Stimulated activated naive CD4-positive, alpha-beta T cell treated with Interleukin-2 at 50 U/mL for 16 hours (primary cell): ENCODE data around the gene AHCTF1.

Experiments
- DNase-seq: peaks from one replicate; lab custom pipeline; 2025; lab: John Stamatoyannopoulos, UW

Gene AHCTF1

GRCh38 chr1:246798606-246799496 lies 132.9 kb downstream of the AHCTF1 start:
- no peak for DNase-seq

- DNase-seq: no peak
Measured at GRCh38 chr1:246798107-246798506, 133.6 kb downstream of the AHCTF1 start.

GRCh38 chr1:246797597-246797996 lies 134.2 kb downstream of the AHCTF1 start:
- no peak for DNase-seq

GRCh38 chr1:246797157-246797556 lies 134.6 kb downstream of the AHCTF1 start:
- no peak for DNase-seq

DNA sequence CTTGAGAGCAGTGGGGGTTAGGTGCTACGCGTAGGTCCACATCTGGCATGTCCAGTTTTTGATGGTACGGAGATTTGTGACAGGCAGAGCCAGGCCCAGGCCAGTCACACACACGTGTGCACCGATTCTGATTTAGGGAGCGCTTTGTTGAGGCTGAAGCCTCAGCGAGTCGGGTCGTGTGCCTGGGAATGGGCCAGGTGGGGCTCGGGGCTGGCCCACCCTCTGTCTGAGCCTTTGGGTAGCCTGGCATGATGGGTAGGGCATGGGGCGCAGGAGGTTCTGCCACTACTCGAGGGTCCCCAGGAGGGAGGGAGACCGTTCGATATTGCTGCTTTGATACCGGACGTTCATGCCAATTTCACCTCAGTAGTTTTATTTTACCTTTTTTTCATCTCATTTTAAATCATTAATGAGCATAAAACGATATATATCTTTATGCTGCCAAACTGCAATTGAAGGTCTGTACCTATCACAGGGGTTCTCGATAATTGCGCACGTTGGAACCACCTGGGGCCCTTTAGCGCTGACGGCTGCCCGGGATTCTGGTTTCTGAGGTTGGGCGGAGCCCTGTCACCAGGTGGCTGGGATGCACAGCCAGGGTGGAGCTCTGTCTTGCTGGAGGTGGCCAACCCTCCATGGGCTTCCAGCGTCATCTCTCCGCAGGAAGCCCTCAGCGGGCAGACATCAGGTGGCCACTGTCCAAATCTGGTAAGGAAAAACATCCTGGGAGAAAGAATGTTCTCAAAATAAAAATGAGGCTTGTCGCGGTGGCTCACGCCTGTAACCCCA lies 135.6 kb downstream of the AHCTF1 start:
- DNase-seq: no peak

DNA sequence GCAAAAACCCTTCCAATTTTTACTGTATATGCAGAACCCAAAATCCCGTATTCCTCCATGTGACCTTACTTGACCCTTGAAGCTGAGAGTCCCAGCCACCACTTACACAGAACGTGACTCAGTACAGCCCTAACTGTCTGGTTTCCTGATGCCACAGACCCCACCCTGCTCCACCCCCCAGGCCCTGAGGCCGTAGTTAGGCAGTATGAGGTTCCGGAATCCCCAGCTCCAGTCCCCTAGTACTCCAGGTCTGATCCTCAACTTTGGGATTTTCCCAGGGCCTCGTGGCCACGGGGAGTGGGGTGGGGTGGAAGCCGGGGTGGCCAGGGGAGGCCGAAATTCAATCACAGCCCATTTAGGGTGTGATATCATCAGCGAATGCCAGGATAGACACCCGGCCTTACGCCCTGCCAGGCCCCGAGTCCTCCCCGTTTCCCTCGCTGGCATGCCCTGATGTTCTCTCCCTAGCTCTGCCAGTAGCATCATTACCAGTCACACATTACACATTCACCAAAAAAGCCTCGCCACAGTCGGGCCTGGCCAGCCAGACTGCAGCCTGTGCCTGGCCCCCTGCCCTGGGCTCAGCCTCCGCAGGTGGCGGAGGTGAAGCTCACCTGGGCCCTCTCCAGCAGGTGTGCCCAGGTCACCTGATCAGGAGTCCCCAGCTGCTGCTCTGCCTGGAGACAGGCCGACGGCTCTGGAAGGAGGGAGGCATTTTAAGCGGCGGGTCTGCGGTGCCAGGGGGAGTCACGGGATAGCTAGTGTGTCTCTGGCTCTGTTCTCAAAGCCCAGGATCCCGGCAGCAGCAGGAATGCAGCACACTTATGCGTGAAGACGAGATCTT lies 136.7 kb downstream of the AHCTF1 start:
- DNase-seq: no peak

DNA sequence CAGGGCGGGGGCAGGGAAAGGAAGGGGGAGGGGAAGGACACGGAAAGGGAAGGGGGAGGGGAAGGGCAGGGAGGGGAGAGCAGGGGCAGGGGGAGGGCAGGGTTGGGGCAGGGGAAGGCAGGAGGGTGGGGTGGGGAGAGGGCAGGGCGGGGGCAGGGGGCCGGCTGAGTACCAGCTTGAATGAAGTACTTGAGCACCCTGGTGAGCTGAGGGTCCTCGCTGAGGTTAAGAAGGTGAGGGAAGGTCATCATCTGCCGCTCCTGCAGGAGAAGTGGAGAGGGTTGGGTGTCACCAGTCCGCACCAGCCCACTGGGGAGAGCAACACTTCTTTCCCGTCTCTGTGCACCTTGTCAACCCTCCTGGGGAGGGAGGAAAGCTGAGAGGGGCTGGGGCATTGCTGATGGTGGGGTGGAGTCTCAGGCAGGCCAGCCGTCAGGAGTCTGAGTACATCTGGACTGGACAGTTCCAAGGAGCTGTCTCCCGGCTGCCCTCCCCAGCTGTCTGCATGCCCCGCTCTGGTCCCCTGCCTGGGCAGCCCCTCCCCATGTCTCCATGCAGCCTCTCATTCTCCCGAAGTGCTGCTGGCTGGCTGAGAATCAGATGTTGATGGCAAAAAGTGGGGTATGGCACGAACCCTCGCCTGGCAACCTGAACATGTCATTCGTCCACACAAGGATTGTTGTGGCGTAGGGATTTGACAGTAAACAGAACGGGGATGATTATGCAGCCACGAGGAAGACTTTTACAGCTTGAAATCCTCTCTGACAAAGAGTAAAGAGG lies 137.5 kb downstream of the AHCTF1 start:
- no peak for DNase-seq

GRCh38 chr1:246793356-246793896 lies 138.3 kb downstream of the AHCTF1 start:
- no peak for DNase-seq

GRCh38 chr1:246792603-246793002 lies 139.1 kb downstream of the AHCTF1 start:
- DNase-seq: no peak

DNA sequence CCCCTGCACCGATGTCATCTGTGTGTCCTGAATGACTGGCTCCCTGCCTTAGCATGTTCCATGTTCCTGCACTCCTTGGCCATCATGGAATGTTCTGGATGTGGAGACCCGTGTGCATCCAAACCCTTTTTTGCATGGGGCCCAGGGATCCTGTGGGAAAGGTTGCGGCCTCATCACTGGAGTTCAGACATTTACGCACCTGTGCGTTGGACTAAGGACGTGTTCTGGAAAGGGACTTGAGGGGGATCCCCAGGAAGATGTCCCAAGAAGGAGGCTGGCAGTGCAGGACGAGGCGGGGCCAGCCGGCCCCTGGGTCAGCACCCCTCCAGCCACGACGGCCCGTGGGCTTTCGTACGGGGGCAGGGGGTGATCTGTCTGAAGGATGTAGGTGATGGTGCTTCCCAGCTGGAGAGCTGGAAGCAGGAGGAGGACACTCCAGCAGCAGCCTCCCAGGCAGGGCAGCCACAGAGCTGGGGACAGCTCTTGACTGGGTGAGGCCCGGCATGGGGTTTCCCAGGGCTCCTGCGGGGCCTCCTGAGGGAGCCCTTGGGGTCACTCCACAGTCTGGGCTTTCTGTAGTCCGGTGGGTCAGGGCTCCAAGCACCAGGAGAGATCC lies 140.3 kb downstream of the AHCTF1 start:
- no peak for DNase-seq

DNA sequence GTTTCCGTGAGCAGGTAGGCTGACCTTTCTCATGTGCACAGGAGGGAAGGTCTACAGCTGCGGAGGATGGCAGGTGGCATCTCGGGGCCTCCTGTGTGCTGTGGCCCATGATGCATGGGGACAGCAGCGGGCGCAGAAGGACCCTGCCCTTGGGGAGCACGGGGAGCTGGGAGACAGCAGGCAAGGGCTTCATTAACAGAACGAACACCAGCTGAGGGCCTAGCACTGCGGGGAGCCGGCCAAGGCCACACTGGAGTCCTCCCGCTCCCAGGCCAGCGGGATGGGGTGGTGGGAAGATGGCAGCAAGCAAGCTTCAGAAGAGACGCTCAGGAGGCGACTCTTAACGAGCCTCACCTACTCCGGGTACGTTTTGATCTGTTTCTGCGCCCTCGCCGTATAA lies 140.9 kb downstream of the AHCTF1 start:
- no peak for DNase-seq

DNA sequence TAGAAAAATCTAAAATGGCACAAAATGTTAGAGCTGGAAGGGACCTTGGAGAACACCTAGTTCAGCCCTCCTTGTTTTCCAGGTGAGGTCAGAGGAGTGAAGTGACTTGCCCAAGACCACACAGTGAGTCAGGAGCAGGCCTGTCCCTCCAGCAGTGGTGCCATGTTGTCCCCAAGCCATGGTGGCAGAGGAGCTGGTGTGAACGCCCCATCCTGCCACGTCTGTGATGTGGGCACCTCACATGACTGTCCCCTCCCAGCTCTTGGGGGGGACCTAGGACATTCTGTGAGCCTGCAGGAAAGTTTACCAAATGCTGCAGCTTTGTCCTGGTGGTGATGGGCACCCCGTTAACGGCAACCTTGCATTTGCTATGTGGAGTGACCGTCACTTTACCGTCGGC lies 141.4 kb downstream of the AHCTF1 start:
- no peak for DNase-seq

DNA sequence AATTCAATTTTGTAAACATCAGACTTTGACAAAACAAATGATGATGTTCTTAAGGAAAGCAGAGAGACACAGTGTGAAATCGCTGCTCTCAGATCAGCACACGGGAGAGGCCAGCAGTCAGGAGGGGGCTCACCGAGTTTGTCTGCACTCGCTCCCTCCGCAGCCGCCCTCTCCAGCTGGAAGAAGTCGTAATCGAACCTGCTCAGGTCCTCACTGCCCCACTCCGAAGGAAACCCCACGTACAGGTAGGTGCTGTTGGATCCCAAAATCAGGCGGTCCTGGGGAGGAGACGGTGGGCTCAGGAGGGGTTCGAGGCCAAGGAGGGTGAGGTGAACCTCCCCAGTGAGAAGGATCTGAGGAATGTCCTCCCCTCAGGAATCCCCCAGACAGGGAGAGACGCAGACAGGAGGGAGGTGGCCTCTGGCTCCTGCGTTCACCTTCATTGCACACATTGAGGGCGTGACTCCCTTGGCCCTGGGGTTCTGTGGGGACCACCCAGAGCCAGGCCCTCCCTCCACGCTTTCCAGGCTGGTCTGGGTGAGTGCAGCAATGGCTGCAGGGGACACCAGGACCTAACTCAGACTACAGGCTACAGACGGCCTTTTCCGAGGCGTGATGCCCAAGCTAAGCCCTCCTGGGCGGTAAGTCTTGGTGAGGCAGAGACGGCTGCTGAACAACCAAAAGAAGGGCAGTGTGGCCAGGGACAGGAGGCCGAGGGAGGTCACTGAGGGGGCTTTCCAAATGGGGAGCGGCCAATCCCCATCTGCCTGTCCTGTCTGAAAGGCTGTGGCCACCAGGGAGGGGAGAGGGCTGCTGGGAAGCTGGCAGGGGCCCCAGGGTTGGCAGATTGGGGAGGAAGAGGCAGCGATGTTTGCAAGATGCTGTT lies 142.1 kb downstream of the AHCTF1 start:
- no peak for DNase-seq
